GM18505 (cell line): ENCODE results near the gene FKBP8.

Experiments
- ATAC-seq: cut with Tn5 transposase; IDR thresholded peaks from one replicate; pipeline ENCODE4 v1.9.1; 2021; ENCODE audit not compliant: unreplicated experiment
- POLR2A ChIP-seq: IDR thresholded peaks from 4 replicates; pipeline ENCODE4 v1.6.1; 2011; ENCODE audit warnings: borderline replicate concordance; ENCODE audit not compliant: insufficient read depth, insufficient read length; ENCODE audit errors: extremely low read depth

FKBP8 gene

DNA sequence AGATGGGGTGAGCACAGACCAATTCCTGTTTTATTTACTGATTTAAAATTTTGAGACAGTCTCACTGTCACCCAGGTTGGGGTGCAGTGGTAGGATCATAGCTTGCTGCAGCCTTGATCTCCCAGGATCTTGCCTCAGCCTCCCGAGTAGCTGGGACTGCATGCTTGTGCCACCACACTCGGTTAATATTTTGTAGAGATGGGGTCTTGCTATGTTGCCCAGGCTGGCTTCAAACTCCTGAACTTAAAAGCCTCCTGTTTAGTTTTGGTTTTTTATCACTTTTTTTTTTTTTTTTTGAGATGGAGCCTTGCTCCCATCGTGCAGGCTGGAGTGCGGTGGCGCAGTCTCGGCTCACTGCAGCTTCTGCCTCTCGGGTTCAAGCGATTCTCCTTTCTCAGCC lies 33.0 kb upstream of the FKBP8 start:
- TF ChIP-seq POLR2A = no peak
- ATAC-seq = no peak

GRCh38 chr19:18574691-18575291 lies 31.4 kb upstream of the FKBP8 start:
- ATAC-seq = no peak
- no peak for TF ChIP-seq POLR2A

- peak; percentile 97 for TF ChIP-seq POLR2A
- ATAC-seq = peak; percentile 89
These were observed 28.4 kb upstream of the FKBP8 start, which contains the start of gene UBA52 for GRCh38 chr19:18571564-18572344. Gene UBA52 (plus strand): TSS chr19:18571857. CDS start chr19:18573301, 1,444 bp downstream.

- ATAC-seq = no peak
- no peak for TF ChIP-seq POLR2A
These were observed 25.0 kb upstream of the FKBP8 start for GRCh38 chr19:18568367-18568766.

- no peak for TF ChIP-seq POLR2A
- ATAC-seq = no peak
These were observed 23.6 kb upstream of the FKBP8 start for GRCh38 chr19:18566953-18567352.

GRCh38 chr19:18562086-18562485 lies 18.7 kb upstream of the FKBP8 start:
- TF ChIP-seq POLR2A = no peak
- no peak for ATAC-seq

DNA sequence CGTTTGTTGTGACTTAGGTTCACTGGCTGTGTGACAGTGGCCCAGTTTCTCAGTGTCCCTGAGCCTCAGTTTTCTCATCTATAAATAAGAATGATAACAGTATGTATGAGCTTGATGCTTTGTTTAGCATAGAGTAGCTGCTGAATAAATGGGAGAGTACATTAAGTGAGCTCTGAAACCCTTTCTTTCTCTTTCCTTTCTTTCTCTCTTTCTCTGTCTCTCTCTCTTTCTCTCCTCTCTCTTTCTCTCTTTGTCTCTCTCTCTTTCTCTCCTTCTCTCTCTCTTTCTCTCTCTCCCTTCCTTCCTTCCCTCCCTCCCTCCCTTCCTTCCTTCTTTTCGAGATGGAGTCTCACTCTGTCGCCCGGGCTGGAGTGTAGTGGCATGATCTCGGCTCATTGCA lies 16.3 kb upstream of the FKBP8 start:
- TF ChIP-seq POLR2A = no peak
- no peak for ATAC-seq

- ATAC-seq = no peak
- no peak for TF ChIP-seq POLR2A
These were observed 15.2 kb upstream of the FKBP8 start for GRCh38 chr19:18558604-18559003.

DNA sequence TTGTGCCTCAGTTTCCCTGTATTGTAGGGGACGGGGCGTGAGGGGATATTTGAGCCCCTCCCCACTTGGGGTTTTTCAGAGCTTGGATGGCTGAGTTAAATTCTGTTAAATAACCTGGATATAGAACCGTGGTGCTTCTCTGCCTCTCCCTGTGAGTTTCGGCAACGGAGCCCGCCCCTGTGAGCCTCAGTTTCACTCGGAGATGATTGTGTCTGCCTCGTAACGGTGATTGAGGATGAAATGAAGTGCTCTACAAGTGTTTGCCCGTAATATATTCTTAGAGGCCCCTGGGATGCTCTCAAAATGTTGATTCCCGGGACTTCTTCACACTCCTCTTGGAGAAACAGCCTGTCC lies 14.8 kb upstream of the FKBP8 start:
- peak; percentile 4 for ATAC-seq
- no peak for TF ChIP-seq POLR2A

GRCh38 chr19:18557411-18558201 lies 14.2 kb upstream of the FKBP8 start, which contains the start of gene KXD1:
Gene KXD1 (plus strand): TSS chr19:18557870. CDS start chr19:18562057, 4,187 bp downstream.
- peak; percentile 89 for TF ChIP-seq POLR2A
- ATAC-seq = peak; percentile 82

DNA sequence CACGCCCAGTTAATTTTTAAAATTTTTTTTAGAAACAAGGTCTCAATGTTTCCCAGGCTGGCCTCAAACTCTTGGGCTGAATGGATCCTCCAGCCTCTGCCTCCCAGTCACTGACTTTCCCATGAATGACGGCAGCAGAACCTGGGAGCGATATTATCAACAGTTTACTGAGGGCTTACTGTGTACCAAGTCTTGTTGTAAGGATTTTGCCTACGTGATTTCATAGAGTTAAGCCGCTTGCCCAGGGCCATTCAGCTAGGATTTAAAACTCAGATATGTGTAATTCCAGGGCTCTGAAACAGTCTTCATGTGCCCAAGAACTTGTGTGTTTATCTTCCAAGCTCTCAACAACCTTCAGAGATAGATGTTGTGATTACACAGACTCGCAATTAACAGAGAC lies 8.3 kb upstream of the FKBP8 start:
- TF ChIP-seq POLR2A = no peak
- ATAC-seq = no peak

DNA sequence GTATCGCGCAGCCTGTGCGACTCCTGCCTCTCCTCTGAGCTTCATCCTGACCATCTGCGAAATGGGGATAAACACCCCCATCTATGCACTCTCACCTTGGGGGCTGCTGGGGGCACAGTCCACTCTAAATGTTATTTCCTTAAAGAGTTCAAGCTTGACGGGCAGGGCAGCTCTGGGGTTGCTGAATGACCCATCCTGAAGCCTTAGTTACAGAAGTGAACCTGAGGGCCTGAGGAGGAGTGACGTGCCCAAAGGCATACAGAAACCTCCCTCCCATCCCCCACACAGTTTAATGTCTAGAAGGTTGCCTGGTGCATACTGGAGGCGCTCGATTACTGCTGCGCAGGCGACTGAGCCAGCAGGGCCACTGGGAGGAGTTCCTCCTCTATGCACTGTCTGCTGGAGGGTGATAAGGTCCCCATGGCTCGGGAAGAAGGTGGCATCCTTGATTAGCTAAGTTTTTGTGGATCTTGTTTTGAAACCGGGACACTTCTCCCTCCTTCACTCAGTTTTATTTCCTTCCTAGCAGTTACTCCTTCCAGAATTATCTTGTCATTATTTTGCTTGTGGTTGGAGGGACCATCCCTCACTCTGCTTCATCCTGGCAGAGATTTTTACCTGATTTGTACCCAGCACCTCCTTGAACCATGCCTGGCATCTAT lies 572 bp upstream of the FKBP8 start:
- peak; percentile 59 for TF ChIP-seq POLR2A
- peak; percentile 66 for ATAC-seq
